HG03354 (cell line): ENCODE data around the gene MED13.
"Not testable (repeated sequence)": the region's sequence is repeated elsewhere in the genome, so short reads cannot be mapped to it uniquely, and the experiment has no call there.

Experiments used
- ATAC-seq: cut with Tn5 transposase; IDR thresholded peaks from one replicate; pipeline ENCODE4 v1.9.1; 2021; ENCODE audit warnings: mild to moderate bottlenecking; ENCODE audit not compliant: unreplicated experiment, poor library complexity, severe bottlenecking

MED13 gene

DNA sequence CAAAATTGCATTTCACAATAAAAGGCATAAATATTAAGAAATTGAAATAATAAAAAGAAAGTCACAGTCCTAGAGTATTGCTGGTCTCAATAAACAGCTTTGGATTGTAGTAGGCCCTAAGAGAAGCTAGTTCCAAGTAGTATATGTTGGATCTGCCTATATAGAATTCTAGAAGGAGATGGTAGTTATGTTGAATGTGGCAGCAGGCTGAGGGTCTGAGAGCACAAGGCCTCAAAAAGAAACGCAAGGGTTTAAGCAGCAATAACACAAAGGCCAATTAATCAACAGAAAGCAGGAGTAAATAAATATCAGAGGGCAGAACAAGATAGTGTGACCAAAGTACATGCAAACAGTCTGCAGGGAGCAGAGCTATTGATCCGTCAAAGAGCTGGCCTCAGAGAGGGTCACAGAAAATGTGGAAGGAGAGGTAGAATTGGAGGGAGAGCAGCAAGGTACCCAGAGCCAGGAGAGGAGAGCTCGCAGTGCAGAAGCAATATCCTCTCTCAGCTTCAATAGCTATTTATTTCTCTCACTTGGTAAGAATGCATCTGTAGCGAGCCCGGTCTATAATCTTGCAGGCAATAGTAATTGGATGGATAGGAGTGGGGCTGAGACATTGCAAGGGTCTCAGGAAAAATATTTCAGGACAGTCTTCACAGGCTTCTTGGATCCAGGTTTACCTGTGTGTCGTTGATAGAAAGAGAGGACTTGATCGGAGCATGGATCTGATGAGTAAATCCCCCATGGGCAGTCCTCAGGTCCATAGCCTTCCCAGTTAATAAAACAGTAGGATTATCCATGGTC is 25.1 kb upstream of the MED13 start:
- no peak for ATAC-seq

DNA sequence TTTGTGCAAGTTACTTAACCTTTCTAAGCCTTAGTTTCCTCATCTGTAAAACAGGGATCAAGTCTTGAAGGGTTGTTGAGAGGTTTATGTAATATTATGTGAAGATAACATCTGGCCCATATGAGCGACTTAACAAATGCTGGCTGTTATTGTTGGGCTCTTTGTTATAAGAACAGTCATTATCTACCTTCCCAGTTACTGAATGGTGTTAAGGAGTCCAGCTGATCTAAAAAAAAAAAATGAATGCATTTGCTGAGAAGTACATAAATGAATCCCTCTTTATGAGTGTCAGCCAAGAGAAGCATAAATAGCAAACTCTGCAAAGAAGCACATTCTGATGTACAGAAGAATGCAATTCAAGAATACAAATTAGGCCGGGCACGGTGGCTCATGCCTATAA is 24.3 kb upstream of the MED13 start:
- no peak for ATAC-seq

DNA sequence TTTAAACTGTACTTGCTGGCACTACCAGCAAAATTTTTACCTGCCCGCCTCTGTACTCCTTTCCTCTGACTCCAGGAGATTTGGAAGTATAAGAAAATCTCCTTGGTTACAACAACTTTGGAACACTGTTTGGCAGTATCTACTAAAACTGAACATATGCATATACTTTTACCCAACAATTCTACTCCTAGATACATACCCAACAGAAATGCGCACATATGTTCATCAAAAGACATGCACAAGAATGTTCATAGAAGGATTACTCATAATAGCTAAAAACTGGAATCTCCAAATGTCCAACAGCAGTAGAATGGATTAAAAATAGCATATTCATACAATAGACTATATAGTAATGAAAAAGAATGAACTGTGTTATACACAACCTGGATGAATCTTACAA is 21.7 kb upstream of the MED13 start:
- ATAC-seq = no peak

DNA sequence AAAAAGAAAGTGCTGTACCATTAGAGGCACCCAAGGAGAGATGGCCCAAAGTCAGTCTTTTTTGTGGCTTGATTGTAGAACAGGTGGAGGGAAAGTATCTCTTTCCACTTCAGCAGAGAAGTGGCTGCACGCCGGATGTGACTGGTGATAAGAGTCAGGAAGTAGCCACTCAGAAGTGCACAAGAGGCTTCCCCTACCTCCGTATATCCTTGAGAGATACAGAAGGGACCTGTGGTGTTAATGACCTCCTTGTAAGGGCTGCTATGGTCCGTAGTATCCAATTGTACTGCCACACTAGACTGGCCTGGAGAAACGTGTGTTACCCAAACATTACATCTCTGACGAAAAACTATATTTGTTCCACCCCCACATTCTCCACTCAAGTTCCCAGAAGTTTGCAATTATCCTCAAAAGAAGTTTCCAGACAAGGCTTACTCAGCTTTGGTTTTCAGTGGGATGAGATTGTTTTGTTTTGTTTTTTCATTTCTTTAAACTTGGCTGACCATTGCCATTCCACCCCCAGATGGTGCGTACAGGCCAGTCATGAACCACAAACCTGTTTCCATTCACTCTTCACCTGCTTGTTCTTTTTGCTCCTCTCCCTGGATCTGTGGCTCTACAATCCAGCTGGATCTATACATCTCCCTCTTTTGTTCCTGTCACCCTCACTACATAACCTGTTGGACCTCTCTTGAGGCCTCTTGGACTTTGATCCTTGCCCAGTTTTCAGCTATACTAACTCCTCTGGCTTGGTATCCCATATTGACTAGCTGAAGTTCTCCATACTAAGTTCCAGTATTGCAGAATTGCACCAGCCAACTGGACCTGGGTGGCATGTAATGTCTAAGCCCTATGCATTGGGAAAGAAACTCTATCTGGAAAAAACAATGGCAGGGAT is 20.7 kb upstream of the MED13 start:
- no peak for ATAC-seq

DNA sequence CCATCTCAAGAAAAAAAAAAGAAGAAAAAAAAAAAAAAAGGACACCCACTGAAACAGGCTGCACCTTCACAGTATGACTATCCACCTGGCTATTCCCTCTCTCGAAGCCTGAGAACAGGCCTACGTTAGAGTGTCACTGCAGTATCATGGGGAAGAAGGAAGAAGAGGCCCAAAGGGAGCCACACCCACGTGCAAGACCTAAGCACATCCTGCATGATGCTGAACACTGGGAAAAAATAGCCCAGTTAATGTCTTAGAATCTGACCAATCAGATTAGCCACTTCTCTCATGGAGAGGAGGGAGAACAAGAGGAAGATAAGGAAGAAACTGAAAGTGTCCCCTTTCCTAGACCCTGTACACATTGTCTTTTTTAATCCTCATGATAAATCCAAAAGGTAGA is 19.5 kb upstream of the MED13 start:
- ATAC-seq = no peak

DNA sequence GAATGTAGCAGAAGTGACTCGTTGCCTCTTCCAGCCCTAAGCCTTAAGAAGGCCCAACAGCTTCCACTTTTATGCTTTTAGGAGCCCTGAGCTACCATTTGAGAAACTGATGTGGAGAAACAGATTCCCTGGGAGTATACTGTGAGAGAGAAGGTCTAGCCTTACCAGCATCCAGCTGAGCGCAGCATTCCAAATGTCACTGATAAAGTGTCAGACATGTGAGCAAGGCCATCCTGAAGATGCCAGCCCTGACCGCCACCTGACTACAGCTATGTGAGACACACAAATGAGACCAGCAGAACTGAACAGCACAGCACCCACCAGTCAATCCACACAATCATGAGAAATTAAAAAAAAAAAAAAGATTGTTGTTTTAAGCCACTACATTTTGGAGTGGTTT is 18.6 kb upstream of the MED13 start:
- ATAC-seq = no peak

DNA sequence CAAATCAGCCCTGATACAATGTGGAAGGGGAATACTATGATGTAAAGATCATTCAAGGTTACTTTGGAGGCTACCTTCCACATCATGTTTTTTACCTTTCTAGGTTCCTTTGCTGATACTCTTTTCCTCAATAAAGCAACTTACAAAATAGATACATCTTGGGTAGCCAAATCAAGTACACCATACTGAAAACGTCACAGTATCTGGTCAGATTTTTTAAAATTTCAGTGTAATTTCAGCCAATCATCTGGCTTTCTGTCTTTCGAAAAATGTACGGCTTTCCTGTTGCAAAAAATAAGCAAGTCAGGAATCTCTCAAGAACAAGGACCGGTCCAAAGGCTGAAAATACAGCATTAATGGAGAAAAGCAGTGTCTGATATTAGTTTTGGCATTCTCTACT is 15.6 kb upstream of the MED13 start:
- ATAC-seq = no peak

DNA sequence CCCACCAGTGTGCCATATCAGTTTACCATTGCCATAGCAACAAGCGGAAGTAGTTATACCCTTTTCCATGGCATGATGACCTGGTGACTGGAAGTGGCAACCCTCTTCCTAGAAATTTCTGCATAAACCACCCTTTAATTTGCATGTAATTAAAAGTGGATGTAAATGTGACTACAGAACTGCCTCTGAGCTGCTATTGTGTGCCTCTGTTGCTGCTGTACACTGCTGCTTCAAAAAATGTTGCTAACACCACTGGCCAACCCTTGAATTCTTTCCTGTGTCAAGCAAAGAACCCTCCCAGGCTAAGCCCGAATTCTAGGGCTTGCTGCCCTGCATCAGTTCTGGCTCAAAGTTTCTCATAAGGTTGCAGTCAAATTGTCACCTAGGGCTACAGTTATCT is 12.9 kb upstream of the MED13 start:
- ATAC-seq = no peak

DNA sequence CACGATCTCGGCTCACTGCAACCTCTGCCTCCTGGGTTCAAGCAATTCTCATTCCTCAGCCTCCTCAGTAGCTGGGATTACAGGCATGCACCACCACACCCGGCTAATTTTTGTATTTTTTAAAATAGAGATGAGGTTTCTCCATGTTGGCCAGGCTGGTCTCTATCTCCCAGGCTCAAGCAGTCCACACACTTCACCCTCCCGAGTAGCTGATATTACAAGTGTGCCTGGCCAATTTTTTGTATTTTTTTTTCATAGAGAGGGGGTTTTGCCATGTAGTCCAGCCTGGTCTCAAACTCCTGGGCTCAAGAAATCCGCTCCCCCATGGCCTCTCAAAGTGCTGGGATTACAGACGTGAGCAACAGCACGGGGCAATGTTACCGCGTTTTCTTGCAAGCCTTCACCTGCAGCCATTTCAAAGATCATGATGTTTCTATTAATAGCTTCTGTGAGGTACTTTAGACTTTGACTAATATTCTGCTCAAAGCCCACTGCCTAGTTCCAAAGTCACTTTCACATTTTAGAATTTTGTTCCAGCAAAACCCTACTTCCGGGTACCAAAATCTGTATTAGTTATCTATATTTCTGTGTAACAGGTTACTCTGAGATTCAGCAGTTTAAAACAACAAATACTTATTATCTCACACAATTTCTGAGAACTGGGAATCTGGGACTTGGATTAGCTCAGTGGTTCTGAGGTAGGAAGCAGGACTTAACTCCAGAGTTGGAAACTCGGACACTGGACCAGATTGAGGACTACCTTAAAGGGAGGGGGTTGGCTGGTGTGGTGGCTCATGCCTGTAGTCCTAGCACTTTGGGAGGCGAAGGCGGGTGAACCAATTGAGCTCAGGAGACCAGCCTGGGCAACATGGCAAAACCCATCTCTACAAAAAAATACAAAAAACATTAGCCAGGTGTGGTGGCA is 12.0 kb upstream of the MED13 start:
- ATAC-seq = no peak

DNA sequence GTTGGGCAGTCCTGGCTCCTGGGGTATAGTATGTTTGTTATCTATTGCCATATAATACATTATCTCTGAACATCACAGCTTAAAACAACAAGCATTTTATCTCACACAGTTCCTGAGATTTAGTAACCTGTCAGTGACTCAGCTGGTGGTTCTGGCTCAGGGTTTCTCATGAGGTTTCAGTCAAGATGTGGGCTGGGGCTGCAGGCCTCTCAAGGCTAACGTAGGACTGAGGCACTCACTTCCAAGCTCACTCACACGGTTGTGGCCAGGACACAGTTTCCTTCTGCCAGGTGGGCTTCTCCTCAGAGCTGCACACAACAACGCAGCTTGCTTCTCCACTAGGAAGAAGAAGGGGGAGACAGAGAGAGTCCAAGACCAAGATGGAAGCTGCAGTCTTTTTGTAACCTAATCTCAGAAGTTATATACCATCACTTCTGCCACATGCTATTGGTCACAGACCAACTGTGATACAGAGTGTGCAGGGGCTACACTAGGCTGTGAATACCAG is 10.3 kb upstream of the MED13 start:
- ATAC-seq = no peak

DNA sequence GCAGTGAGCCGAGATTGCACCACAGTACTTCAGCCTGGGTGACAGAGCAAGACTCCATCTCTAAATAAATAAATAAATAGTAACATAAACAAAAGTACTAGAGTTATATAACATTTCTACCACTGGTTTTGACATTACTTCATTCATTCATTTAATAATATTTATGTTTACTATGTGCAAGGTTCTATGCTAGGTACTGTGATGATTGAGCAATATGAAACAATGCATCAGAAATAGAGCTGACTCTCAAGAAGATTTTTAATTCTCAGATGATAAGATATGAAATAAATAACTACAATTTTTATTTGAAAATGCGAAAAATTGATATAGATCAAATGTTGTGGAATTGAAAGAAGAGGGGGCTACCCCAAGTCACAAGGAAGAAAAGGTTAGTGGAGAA is 8.9 kb upstream of the MED13 start:
- no peak for ATAC-seq

DNA sequence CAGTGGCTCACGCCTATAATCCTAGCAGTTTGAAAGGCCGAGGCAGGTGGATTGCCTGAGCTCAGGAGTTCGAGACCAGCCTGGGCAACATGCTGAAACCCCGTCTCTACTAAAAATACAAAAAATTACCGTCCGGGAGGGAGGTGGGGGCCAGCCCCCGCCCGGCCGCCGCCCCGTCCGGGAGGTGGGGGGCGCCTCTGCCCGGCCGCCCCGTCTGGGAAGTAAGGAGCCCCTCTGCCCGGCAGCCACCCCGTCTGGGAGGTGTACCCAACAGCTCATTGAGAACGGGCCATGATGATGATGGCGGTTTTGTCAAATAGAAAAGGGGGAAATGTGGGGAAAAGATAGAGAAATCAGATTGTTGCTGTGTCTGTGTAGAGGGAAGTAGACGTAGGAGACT is 7.8 kb upstream of the MED13 start:
- ATAC-seq = not testable (repeated sequence)

DNA sequence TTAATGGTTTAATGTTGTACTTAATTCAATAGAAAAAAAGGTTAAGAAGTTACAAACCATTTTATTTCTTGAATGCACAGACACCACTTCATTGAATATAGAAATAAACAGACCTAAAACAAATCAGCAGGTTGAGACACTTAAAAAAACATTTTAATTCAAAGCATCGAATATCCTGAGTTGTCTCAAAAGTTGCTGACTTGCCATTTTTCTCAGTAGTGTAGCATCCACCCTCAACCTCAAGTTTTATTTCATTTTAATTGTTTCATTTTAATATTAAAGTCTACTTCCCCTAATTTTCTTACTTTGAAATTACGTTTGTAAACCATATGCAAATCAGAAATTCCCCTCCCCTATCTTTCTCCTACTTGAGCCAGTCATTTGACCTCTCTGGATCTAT is 5.8 kb upstream of the MED13 start:
- no peak for ATAC-seq

DNA sequence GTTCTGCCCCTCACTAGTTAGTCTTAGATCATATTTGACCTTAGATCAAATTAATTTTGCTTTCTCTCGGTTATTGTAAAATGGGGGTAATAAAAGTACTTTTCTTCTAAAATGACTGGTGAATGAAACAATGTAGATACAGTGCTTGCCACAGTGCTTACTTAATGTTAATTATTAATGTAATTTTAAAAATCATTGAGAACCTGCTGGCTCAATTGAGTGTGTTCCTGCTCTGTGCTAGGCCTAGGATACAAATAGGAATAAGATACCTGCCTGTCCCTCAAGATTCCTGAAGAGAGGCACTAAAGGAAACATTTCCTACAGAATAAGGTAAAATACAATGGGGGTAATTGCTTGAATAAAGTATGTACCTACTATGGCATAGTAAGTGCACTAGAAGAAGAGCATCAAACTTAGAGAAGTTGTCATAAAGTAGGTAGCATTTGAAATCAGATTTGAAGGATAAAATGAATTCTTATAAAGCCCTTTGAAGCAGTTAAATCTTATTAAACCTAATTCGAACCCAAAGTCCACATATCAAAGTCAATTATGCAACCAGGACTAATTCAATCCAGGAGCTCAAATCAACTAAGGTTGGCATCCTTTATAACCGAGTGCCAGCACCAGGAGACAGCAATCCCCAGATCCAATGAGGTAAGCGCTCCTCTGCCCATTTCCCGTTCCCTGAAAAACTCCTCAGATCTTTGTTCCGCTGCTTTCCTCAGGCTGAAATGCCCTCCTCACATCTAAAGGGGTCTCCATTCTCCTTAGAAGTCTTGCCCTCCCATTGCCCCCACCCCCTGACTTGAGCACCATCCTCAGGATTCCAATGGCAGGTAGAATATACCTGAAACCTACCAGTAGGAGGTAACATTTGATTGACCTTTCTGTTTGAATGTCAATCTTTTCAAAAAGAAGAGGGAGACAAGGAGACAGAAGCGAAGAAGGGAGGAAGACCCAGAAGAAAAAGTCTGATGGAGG is 2.4 kb upstream of the MED13 start:
- ATAC-seq = no peak

DNA sequence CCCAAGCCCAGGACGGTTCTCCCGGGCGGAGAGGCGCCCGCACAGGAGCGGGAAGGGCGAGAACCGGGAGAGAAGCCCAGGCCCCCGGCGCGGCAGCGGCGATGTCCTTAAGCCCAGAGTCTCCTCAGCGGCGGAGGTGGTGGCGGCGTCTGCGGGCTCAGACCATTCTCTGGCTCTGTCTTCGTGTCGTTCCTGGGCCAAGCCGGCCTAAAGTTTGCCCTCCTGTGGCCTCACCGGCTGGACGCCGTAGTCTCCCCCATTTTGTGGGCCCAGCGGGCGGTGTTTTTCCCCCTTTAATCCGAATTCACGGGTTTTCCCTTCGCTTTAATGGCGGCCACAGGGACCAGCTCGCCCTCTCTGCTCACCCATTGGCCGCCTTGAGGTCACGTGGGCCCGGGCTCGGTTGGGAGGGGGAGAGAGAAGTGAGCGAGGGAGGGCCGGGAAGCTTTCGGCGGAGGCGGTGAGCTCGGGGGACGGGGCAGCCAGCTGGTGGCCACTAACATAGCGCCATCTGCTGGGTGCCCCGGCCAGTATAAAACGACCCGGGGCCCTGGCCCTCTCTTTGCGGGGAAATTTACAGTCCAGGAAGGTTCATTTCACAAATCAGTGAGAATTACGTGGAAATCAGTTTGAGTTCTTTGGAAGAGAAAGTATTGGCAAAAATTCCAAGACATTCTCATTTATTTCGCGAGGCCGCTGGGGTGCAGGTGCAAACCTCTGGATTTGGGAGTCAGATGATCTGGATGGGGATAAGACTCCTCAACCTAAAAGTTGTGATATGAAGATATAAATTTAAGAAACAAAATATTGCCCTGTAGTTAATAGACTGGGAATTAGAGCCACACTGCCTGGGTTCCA is 762 bp upstream of the MED13 start:
- peak; percentile 93 for ATAC-seq

DNA sequence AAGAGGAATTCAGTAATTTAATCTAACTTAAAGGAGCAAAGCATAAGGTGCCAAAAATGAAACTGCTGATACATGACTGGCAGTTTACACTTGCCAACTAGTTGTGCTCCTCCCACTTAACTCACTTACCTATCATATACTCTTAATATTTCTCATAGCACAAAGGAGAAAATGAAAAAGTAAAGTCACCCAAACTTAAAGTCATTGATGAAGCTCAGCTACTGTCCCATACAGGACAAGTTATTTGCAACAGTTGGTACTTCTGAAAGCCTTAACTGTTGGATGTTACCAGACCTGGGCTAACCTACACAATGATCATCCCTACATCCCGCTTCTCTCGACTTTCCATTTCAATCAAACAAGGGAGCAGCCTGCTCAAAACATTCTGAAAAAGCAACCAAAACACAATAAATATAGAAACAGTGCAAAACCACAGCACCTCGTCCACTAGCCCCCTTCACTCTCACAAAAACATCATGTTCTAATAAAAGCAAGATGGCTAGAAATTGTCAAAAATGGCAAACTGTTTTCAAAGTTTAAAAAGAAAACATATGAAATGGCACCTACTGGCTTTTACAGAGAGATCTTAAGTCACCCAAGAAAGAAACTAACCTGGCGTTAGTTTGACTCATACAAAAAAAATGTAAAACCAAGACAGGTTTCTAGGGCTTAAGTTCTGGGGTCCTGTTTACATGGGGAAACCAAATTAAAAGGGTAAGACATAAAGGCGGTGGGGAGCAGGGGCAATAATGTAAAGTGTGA is 868 bp downstream of the MED13 start:
- ATAC-seq = no peak

DNA sequence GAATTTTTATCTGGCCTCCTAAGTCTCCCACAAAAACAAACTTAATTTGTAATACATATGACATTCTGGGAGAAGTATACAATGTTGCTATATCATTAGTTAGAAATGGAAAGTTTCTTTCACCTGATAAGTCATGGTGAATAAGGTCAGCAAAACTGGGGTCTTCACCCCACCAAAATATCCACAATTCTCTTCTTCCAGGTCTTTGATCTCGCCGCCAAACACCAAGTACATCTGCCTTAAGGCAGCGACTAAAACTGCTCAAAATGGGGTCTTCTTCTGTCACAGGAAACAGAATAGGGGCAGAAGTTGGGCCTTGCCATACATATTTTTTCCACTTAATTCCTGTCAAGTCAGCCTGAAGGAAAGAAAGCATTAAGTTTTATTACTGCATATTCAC is 2.1 kb downstream of the MED13 start:
- ATAC-seq = no peak
